Osteoblast (primary cell): ENCODE measurements around the gene LMNTD1. TPM values are rescaled to one million over a fixed set of nuclear protein-coding genes. Genes with fewer than 3 reads are reported as not detected.

Experiments
- DNase-seq: peaks from one replicate; pipeline ENCODE4 v3.0.0; 2011; ENCODE audit warnings: low spot score, mixed read lengths; ENCODE audit not compliant: insufficient read length; ENCODE audit errors: missing footprints
- H2AFZ ChIP-seq: 2 replicates; pipeline ENCODE4 v1.6.0; 2011; ENCODE audit warnings: mild to moderate bottlenecking, low read length
- H3K27ac ChIP-seq: 2 replicates; pipeline ENCODE4 v1.5.1; 2011; ENCODE audit warnings: mild to moderate bottlenecking, low read depth, low read length, moderate library complexity
- H3K27me3 ChIP-seq: 2 replicates; pipeline ENCODE4 v1.6.0; 2012; ENCODE audit warnings: mild to moderate bottlenecking, control low read depth, inconsistent platforms, low read length, moderate library complexity; ENCODE audit not compliant: insufficient read depth
- H3K36me3 ChIP-seq: 2 replicates; pipeline ENCODE4 v1.5.1; 2011; ENCODE audit warnings: mild to moderate bottlenecking, low read length, control low read depth, moderate library complexity; ENCODE audit not compliant: insufficient read depth
- H3K4me1 ChIP-seq: 2 replicates; pipeline ENCODE4 v1.5.1; 2011; ENCODE audit warnings: mild to moderate bottlenecking, low read length, control low read depth, moderate library complexity; ENCODE audit not compliant: insufficient read depth
- H3K4me2 ChIP-seq: 2 replicates; pipeline ENCODE4 v1.6.0; 2011; ENCODE audit warnings: mild to moderate bottlenecking, low read length; ENCODE audit not compliant: insufficient read depth
- H3K4me3 ChIP-seq: fragments of 200-600 bp; sonication (generic); 3 replicates; pipeline ENCODE4 v1.5.1; 2012; ENCODE audit warnings: mild to moderate bottlenecking, low read length, inconsistent platforms; ENCODE audit not compliant: insufficient read depth
- H3K79me2 ChIP-seq: 2 replicates; pipeline ENCODE4 v1.6.0; 2012; ENCODE audit warnings: mild to moderate bottlenecking, low read length, control low read depth, inconsistent platforms; ENCODE audit not compliant: insufficient read depth
- H3K9me3 ChIP-seq: 2 replicates; pipeline ENCODE4 v1.5.1; 2011; ENCODE audit warnings: low read depth, low read length, control low read depth
- H4K20me1 ChIP-seq: 2 replicates; pipeline ENCODE4 v1.6.0; 2012; ENCODE audit warnings: mild to moderate bottlenecking, low read length, control low read depth; ENCODE audit not compliant: insufficient read depth
- total RNA-seq: library from RNA; depleted of rRNA; stranded (reverse); fragments of >200 nt; gene quantifications from 2 replicates; pipeline ENCODE4 v1.2.3, GENCODE V29; 2012
- TF ChIP-seq, protein P1 (sequence below): IDR thresholded peaks from 2 replicates; pipeline ENCODE4 v1.5.1; 2011; ENCODE audit warnings: mild to moderate bottlenecking, low read depth, low read length, moderate library complexity; ENCODE audit errors: extremely low read depth

LMNTD1 gene
- total RNA-seq, 1 donor: not detected

DNA sequence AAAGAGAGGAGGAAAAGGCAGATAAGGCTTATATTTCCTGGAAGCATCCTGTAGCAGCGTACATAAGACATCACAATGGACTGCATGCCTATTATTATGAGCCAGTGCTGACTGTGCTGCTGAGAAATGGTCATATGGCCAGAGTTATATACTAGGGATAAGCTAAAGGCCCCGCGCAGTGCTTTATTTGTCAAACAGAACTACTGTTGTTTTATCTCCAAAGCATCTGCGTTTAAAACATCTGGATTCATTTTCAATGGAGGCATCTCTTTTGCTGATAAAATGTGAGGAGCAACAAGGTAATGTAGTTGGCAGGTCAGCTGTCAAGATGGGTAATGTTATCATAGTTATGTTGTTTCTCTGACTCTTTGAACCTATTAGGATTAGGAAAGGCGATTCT, 28.0 kb upstream of the LMNTD1 start:
- DNase-seq: no peak
- Histone ChIP-seq H3K27me3 (no peaks in the 10 kb centered on the region), H2AFZ (no peak overlapping the region), H3K36me3 (no peaks in the 10 kb centered on the region), H3K4me3 (no peak overlapping the region), H3K9me3 (no peaks in the 10 kb centered on the region), H3K27ac (no peak overlapping the region), H3K79me2 (no peaks in the 10 kb centered on the region), H3K4me1 (peaks cover 3% of the 10 kb centered on the region), H3K4me2 (no peak overlapping the region), H4K20me1 (no peaks in the 10 kb centered on the region)
- TF ChIP-seq, protein P1, sequence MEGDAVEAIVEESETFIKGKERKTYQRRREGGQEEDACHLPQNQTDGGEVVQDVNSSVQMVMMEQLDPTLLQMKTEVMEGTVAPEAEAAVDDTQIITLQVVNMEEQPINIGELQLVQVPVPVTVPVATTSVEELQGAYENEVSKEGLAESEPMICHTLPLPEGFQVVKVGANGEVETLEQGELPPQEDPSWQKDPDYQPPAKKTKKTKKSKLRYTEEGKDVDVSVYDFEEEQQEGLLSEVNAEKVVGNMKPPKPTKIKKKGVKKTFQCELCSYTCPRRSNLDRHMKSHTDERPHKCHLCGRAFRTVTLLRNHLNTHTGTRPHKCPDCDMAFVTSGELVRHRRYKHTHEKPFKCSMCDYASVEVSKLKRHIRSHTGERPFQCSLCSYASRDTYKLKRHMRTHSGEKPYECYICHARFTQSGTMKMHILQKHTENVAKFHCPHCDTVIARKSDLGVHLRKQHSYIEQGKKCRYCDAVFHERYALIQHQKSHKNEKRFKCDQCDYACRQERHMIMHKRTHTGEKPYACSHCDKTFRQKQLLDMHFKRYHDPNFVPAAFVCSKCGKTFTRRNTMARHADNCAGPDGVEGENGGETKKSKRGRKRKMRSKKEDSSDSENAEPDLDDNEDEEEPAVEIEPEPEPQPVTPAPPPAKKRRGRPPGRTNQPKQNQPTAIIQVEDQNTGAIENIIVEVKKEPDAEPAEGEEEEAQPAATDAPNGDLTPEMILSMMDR: no peak

DNA sequence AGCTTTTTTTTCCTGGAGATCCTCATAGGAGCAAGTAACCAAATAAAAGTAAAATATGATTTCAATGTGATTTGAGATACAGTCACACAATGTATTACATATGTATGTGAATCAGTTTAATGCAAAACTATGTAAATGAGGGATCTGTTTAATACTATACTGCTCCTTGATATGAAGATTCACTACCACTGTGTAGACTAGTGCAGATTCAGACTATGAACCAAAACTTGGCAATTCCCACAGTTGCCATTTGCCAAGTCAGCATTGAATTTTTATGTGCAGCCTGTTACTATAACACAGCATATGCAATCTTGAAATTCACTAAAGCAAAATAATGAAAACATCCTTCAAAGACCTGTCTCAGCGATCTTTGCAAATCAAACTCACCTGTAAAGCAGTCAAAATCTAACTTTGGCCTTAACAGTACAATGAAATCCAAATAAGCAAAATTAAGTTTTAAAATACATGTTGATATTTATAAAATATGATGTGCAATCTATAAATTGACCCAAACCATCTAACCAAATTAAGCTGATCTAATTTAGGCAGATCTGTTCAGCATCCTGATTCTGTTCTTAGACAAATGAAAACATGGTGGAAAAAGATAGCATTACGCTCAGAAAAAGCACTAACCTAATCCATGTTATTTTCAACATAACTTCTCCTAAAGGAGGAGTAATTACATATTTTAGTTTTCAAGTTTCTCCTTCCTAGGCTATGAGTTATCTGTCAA, 25.5 kb upstream of the LMNTD1 start:
- Histone ChIP-seq H2AFZ (no peak overlapping the region), H3K27me3 (peaks cover 1% of the 10 kb centered on the region), H3K4me1 (no peaks in the 10 kb centered on the region), H3K9me3 (no peaks in the 10 kb centered on the region), H3K79me2 (no peaks in the 10 kb centered on the region), H3K4me2 (no peak overlapping the region), H4K20me1 (no peaks in the 10 kb centered on the region), H3K36me3 (no peaks in the 10 kb centered on the region), H3K27ac (no peak overlapping the region), H3K4me3 (no peak overlapping the region)
- peak; percentile 25 for DNase-seq
- TF ChIP-seq, protein P1: no peak

DNA sequence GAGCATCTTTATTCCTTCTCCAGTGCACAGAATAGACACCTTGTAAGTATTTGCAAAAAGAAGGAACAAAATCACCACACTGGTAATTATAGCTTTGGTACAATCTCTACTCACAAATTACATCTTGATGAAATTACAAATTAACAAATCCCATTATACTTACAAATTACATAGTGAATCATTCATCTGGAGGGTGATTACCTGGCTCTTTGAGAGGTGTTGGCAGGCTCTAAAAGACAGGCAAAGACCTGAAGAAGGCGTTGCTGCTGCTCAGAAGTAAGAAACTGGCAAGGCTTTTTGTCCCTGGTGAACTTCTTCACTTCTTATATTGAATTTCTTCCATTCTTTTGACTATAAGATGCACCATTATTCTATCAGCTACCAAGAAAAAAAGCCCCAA, 21.7 kb upstream of the LMNTD1 start:
- Histone ChIP-seq H3K27me3 (peaks cover 8% of the 10 kb centered on the region), H3K9me3 (no peaks in the 10 kb centered on the region), H3K79me2 (no peaks in the 10 kb centered on the region), H3K27ac (no peak overlapping the region), H2AFZ (no peak overlapping the region), H3K36me3 (no peaks in the 10 kb centered on the region), H3K4me1 (no peaks in the 10 kb centered on the region), H3K4me3 (no peak overlapping the region), H3K4me2 (no peak overlapping the region), H4K20me1 (no peaks in the 10 kb centered on the region)
- TF ChIP-seq, protein P1: no peak
- no peak for DNase-seq

DNA sequence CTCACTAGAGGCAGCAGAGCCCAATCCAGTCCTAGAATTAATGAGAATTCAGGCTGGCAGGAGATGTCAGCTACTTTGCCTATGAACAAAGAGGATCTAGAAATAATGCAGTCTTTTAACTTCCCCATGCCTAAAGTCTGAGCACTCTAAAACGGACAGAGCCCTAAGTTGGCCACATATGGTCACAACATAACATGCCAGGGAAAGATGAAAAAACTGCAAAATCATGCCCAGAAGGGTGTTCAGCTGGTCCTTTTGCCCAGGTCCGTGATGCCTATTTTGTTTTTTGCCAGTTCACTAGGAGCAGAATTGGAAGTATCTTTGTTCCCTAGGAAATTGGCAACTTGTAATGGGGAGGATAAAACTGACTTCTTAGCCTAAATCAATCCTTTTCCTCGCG, 20.3 kb upstream of the LMNTD1 start:
- no peaks in the 10 kb centered on the region for H3K79me2 ChIP-seq
- no peak overlapping the region for H2AFZ ChIP-seq

More for the DNA sequence above, 20.3 kb upstream of the LMNTD1 start:
- H3K9me3 ChIP-seq: no peaks in the 10 kb centered on the region
- DNase-seq: no peak
- H3K4me1 ChIP-seq: no peaks in the 10 kb centered on the region
- TF ChIP-seq, protein P1: no peak
- H4K20me1 ChIP-seq: no peaks in the 10 kb centered on the region
- no peaks in the 10 kb centered on the region for H3K36me3 ChIP-seq
- H3K4me2 ChIP-seq: no peak overlapping the region
- no peak overlapping the region for H3K4me3 ChIP-seq
- H3K27ac ChIP-seq: no peak overlapping the region
- H3K27me3 ChIP-seq: peaks cover 8% of the 10 kb centered on the region
